SW480 (cell line): ENCODE measurements around the gene KDF1.
A peak's percentile ranks its signal among the peaks of the same experiment; 100 is the strongest.
"Not testable (repeated sequence)": the region's sequence is repeated elsewhere in the genome, so short reads cannot be mapped to it uniquely, and the experiment has no call there.

Experiments used
- DNase-seq: peaks from one replicate; pipeline ENCODE4 v3.0.0-alpha.2; 2016; ENCODE audit warnings: low spot score

KDF1 gene

GRCh38 chr1:26994020-26994786, 33.9 kb upstream of the KDF1 start:
- no peak for DNase-seq

GRCh38 chr1:26993237-26994019, 33.2 kb upstream of the KDF1 start, which contains the start of gene TRNP1:
Gene TRNP1 (plus strand): TSS chr1:26993692. CDS start chr1:26993787, 95 bp downstream.
- peak; percentile 82 for DNase-seq

- DNase-seq: no peak
Measured at GRCh38 chr1:26991310-26992116, 31.2 kb upstream of the KDF1 start.

GRCh38 chr1:26989403-26990109, 29.3 kb upstream of the KDF1 start:
- DNase-seq: not testable (repeated sequence)

- no peak for DNase-seq
Measured at GRCh38 chr1:26986658-26987057, 26.4 kb upstream of the KDF1 start.

GRCh38 chr1:26984291-26984690, 24.0 kb upstream of the KDF1 start:
- no peak for DNase-seq

- no peak for DNase-seq
Measured at GRCh38 chr1:26983863-26984262, 23.6 kb upstream of the KDF1 start.

- DNase-seq: no peak
Measured at GRCh38 chr1:26981146-26981846, 21.0 kb upstream of the KDF1 start.

GRCh38 chr1:26978901-26979300, 18.6 kb upstream of the KDF1 start:
- DNase-seq: no peak

GRCh38 chr1:26976621-26977510, 16.6 kb upstream of the KDF1 start:
- no peak for DNase-seq

GRCh38 chr1:26972821-26973220, 12.6 kb upstream of the KDF1 start:
- DNase-seq: no peak

GRCh38 chr1:26972390-26972789, 12.1 kb upstream of the KDF1 start:
- DNase-seq: no peak

- DNase-seq: no peak
Measured at GRCh38 chr1:26971590-26971989, 11.3 kb upstream of the KDF1 start.

- no peak for DNase-seq
Measured at GRCh38 chr1:26970810-26971209, 10.5 kb upstream of the KDF1 start.

- no peak for DNase-seq
Measured at GRCh38 chr1:26965628-26966027, 5.4 kb upstream of the KDF1 start.

- DNase-seq: no peak
Measured at GRCh38 chr1:26965213-26965612, 4.9 kb upstream of the KDF1 start.

GRCh38 chr1:26961826-26962225, 1.6 kb upstream of the KDF1 start:
- DNase-seq: peak; percentile 24

- DNase-seq: no peak
Measured at GRCh38 chr1:26960625-26960966, 328 bp upstream of the KDF1 start.

- DNase-seq: no peak
Measured at GRCh38 chr1:26959270-26959669, 998 bp downstream of the KDF1 start.

GRCh38 chr1:26957306-26957705, 3.0 kb downstream of the KDF1 start:
- DNase-seq: no peak
